ENCODE results near the gene SSU72. TPM values are rescaled to one million over a fixed set of nuclear protein-coding genes. Genes with fewer than 3 reads are reported as not detected.

Gene SSU72
- total RNA-seq = 135 and 137 TPM in 2 replicates

GRCh38 chr1:1574721-1575537 is at the start of gene SSU72:
Gene SSU72 (minus strand): TSS chr1:1574863. CDS start chr1:1574557, 306 bp downstream.
- H3K36me3 Mint-ChIP-seq (ENCODE audit: low read depth) = peaks cover 16% of the 10 kb centered on the region
- intact Hi-C loops (cut with micrococcal nuclease) = loop anchor here (1.0 to 2.0 kb wide), 4 partner anchors 39 to 104 kb away; partner anchors contain the start of genes ATAD3A, ATAD3B and CDK11B
- peak within 1 kb of the TSS; percentile 95 for H3K4me3 Mint-ChIP-seq
- peaks cover 20% of the 10 kb centered on the region for H3K4me1 Mint-ChIP-seq (ENCODE audit: low read depth)
- H3K27ac Mint-ChIP-seq = peak within 1 kb of the TSS; percentile 98
- peak; percentile 91 for DNase-seq (ENCODE audit: low spot score)
- H3K27me3 Mint-ChIP-seq (ENCODE audit: insufficient read depth) = peaks cover 3% of the 10 kb centered on the region
- H3K9me3 Mint-ChIP-seq = no peaks in the 10 kb centered on the region

DNA sequence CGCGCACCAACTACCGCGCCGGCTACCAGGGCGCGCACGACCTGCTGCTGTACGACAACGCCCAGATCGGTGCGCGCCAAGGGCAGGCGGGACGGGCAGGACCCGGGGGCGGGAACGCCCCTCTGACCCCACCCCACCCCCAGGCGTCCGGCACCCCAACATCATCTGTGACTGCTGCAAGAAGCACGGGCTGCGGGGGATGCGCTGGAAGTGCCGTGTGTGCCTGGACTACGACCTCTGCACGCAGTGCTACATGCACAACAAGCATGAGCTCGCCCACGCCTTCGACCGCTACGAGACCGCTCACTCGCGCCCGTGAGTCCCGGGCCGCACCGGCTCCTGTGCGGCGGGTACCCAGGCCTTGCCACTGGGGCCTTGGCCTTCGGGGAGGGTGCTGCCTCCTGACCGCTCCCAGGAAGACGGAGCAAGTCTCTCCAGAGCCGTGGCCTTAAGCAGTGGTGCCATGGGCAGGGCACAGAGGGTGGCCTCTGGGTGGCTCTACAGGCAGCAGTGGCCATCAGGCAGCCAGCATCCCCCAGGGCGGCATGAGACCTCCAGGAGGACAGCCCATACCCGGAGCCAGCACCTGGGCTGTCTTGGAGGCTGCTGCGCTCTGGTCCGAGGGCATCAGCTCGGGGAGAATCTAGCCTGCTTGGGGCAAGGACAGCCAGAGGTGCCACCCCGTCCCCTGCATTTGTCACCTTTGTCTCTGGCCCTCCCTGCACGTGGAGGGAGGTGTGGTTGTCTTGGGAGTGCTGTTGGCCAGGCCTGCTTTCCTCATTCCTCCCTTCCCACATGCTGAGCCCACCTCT is 49.2 kb upstream of the SSU72 start:
- Mint-ChIP-seq H3K36me3 (ENCODE audit: low read depth) (no peaks in the 10 kb centered on the region), H3K27me3 (ENCODE audit: insufficient read depth) (no peaks in the 10 kb centered on the region), H3K4me3 (no peak overlapping the region), H3K27ac (no peak overlapping the region), H3K9me3 (no peaks in the 10 kb centered on the region), H3K4me1 (ENCODE audit: low read depth) (no peaks in the 10 kb centered on the region)
- no peak for DNase-seq (ENCODE audit: low spot score)
- intact Hi-C loops (cut with micrococcal nuclease) = no loop called here

DNA sequence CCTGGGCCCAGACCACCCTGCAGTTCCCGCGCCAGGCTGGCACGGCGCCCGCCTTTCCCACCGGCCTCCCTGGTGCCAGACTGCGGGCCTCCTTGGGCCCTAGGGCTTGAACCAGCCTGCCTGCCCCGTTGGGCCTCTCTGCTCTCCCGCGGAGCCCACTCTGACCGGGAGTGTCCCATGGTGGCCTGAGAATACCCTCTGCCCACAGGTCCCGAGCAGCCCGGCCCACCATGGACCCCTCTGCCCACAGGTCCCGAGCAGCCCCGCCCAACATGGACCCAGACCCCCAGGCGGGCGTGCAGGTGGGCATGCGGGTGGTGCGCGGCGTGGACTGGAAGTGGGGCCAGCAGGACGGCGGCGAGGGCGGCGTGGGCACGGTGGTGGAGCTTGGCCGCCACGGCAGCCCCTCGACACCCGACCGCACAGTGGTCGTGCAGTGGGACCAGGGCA is 48.5 kb upstream of the SSU72 start:
- Mint-ChIP-seq H3K4me3 (no peak overlapping the region), H3K36me3 (ENCODE audit: low read depth) (no peaks in the 10 kb centered on the region), H3K4me1 (ENCODE audit: low read depth) (no peaks in the 10 kb centered on the region), H3K27ac (no peak overlapping the region), H3K9me3 (no peaks in the 10 kb centered on the region), H3K27me3 (ENCODE audit: insufficient read depth) (no peaks in the 10 kb centered on the region)
- no peak for DNase-seq (ENCODE audit: low spot score)
- intact Hi-C loops (cut with micrococcal nuclease) = no loop called here

- H3K4me3 Mint-ChIP-seq = no peak overlapping the region
- H3K27ac Mint-ChIP-seq = no peak overlapping the region
- intact Hi-C loops (cut with micrococcal nuclease) = no loop called here
- peaks cover 1% of the 10 kb centered on the region for H3K4me1 Mint-ChIP-seq (ENCODE audit: low read depth)
- H3K27me3 Mint-ChIP-seq (ENCODE audit: insufficient read depth) = no peaks in the 10 kb centered on the region
- no peaks in the 10 kb centered on the region for H3K9me3 Mint-ChIP-seq
- DNase-seq (ENCODE audit: low spot score) = no peak
- H3K36me3 Mint-ChIP-seq (ENCODE audit: low read depth) = no peaks in the 10 kb centered on the region
These were observed 48.1 kb upstream of the SSU72 start for GRCh38 chr1:1622788-1623094.

GRCh38 chr1:1622010-1622787 is 47.5 kb upstream of the SSU72 start:
- intact Hi-C loops (cut with micrococcal nuclease) = no loop called here
- no peak for DNase-seq (ENCODE audit: low spot score)
- Mint-ChIP-seq H3K27ac (no peak overlapping the region), H3K36me3 (ENCODE audit: low read depth) (peaks cover 3% of the 10 kb centered on the region), H3K4me3 (no peak overlapping the region), H3K27me3 (ENCODE audit: insufficient read depth) (no peaks in the 10 kb centered on the region), H3K9me3 (no peaks in the 10 kb centered on the region), H3K4me1 (ENCODE audit: low read depth) (peaks cover 7% of the 10 kb centered on the region)

GRCh38 chr1:1621173-1622009 is 46.7 kb upstream of the SSU72 start:
- Mint-ChIP-seq H3K36me3 (ENCODE audit: low read depth) (peaks cover 4% of the 10 kb centered on the region), H3K27ac (no peak overlapping the region), H3K9me3 (no peaks in the 10 kb centered on the region), H3K27me3 (ENCODE audit: insufficient read depth) (no peaks in the 10 kb centered on the region), H3K4me3 (no peak overlapping the region), H3K4me1 (ENCODE audit: low read depth) (peaks cover 8% of the 10 kb centered on the region)
- no peak for DNase-seq (ENCODE audit: low spot score)
- intact Hi-C loops (cut with micrococcal nuclease) = no loop called here

DNA sequence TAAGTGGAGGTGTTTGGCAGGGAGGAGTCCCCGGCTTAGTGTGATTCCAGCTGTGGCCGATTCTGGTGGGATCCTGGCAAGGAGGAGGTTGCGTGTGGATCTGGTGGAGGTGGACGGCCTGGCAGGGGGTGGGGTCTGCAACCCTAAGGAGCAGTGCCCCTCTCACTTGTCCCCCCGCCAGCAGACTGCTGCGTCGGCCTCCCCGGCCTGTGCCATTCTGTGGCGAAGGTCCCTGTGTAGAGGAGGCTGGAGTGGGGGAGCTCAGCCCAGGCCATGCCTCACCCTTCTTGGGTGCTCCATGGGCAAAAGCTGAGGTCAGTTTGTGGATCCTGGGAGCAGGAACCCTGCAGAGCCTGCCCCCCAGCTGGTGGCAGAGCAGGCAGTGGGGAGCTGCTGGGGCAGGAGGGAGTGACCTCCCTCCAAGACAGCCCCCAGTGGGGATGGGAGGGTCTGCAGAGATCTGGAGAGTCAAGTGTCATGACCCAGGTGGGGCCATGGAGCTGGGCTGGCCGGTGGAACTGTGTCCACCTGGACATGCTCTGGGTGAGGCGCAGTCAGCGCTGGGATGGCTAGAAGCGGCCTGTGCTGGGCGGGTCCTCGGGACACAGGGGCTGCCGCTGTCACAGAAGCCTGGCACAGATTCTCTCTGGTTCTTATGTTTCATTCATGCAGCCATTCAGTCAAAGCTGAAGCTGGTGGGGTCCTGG is 45.9 kb upstream of the SSU72 start:
- no peaks in the 10 kb centered on the region for H3K27me3 Mint-ChIP-seq (ENCODE audit: insufficient read depth)
- H3K4me3 Mint-ChIP-seq = no peak overlapping the region
- no peaks in the 10 kb centered on the region for H3K9me3 Mint-ChIP-seq
- H3K4me1 Mint-ChIP-seq (ENCODE audit: low read depth) = peaks cover 8% of the 10 kb centered on the region
- peaks cover 4% of the 10 kb centered on the region for H3K36me3 Mint-ChIP-seq (ENCODE audit: low read depth)
- no peak overlapping the region for H3K27ac Mint-ChIP-seq
- intact Hi-C loops (cut with micrococcal nuclease) = no loop called here
- DNase-seq (ENCODE audit: low spot score) = no peak

- H3K9me3 Mint-ChIP-seq = no peaks in the 10 kb centered on the region
- H3K36me3 Mint-ChIP-seq (ENCODE audit: low read depth) = peaks cover 4% of the 10 kb centered on the region
- intact Hi-C loops (cut with micrococcal nuclease) = loop anchor here (10.0 kb wide), 2 partner anchors 105 to 775 kb away; partner anchors contain the start of genes CDK11A, MORN1 and RER1
- H3K27me3 Mint-ChIP-seq (ENCODE audit: insufficient read depth) = no peaks in the 10 kb centered on the region
- H3K27ac Mint-ChIP-seq = no peak overlapping the region
- no peak for DNase-seq (ENCODE audit: low spot score)
- no peak overlapping the region for H3K4me3 Mint-ChIP-seq
- H3K4me1 Mint-ChIP-seq (ENCODE audit: low read depth) = peaks cover 9% of the 10 kb centered on the region
These were observed 45.3 kb upstream of the SSU72 start for GRCh38 chr1:1619917-1620361.

DNA sequence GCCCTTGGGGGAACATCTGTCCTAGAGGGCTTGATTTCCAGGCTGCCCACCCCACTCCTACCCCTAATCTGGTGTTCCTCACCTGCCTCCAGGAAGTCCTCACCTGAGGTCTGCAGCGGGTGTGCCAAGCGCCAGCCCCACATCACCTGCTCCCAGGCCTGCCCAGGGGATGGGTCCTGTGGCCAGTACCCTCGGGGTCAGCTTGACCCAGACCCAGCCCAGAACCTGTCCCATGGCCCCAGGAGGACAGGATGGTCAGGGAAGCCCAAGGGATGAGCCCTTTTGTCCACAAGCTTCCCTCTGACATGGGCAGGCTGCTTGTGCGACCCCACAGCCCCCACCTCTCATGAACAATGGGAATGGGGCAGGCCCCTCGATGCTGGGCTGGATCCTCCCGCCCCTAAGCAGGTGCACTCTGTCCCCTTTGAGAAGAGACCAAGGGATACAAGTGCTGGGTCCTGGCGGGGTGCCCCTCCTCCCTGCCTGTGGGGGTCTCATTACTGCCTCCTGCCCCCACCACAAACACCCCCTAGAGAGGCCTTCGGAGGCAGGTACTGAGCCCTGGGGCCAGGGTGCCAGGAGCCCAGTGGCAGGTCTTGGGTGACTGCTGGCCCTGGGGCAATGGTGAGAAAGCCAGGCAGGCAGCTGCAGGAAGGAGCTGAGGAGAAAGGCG is 43.9 kb upstream of the SSU72 start:
- no peak overlapping the region for H3K27ac Mint-ChIP-seq
- H3K36me3 Mint-ChIP-seq (ENCODE audit: low read depth) = peaks cover 4% of the 10 kb centered on the region
- H3K9me3 Mint-ChIP-seq = no peaks in the 10 kb centered on the region
- intact Hi-C loops (cut with micrococcal nuclease) = loop anchor here (10.0 kb wide), 2 partner anchors 106 to 776 kb away; partner anchors contain the start of genes CDK11A, MORN1 and RER1
- peaks cover 23% of the 10 kb centered on the region for H3K4me1 Mint-ChIP-seq (ENCODE audit: low read depth)
- no peak for DNase-seq (ENCODE audit: low spot score)
- H3K27me3 Mint-ChIP-seq (ENCODE audit: insufficient read depth) = no peaks in the 10 kb centered on the region
- H3K4me3 Mint-ChIP-seq = no peak overlapping the region

- Mint-ChIP-seq H3K36me3 (ENCODE audit: low read depth) (peaks cover 4% of the 10 kb centered on the region), H3K27ac (no peak overlapping the region), H3K4me3 (peak overlapping the region; percentile 85), H3K4me1 (ENCODE audit: low read depth) (peaks cover 25% of the 10 kb centered on the region), H3K9me3 (no peaks in the 10 kb centered on the region), H3K27me3 (ENCODE audit: insufficient read depth) (no peaks in the 10 kb centered on the region)
- DNase-seq (ENCODE audit: low spot score) = no peak
- intact Hi-C loops (cut with micrococcal nuclease) = loop anchor here (10.0 kb wide), 2 partner anchors 107 to 777 kb away; partner anchors contain the start of genes CDK11A, MORN1 and RER1
These were observed 43.3 kb upstream of the SSU72 start for GRCh38 chr1:1617925-1618324.

DNA sequence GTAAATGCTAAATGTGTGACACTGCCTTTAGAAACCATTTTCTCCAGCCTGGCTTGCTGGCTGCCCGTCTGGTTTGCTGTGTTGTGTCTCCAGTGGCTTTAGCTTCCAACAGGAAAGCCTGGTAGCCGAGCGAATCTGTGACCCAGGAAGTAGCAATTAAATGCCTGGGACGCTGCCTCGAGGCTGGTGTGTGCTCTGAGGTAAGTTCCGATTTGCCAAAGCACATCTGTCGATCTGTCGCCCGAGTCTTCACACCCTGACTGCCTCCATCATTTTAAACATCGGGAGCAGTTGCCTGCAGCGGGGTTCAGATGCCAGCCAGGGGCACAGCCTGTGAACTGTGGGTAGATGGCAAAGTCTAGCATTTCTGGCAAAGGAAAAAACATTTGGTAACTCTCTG is 42.9 kb upstream of the SSU72 start:
- H3K36me3 Mint-ChIP-seq (ENCODE audit: low read depth) = peaks cover 4% of the 10 kb centered on the region
- peaks cover 25% of the 10 kb centered on the region for H3K4me1 Mint-ChIP-seq (ENCODE audit: low read depth)
- H3K27ac Mint-ChIP-seq = peak overlapping the region; percentile 86
- intact Hi-C loops (cut with micrococcal nuclease) = loop anchor here (10.0 kb wide), 2 partner anchors 107 to 777 kb away; partner anchors contain the start of genes CDK11A, MORN1 and RER1
- no peak for DNase-seq (ENCODE audit: low spot score)
- peak overlapping the region; percentile 85 for H3K4me3 Mint-ChIP-seq
- no peaks in the 10 kb centered on the region for H3K27me3 Mint-ChIP-seq (ENCODE audit: insufficient read depth)
- no peaks in the 10 kb centered on the region for H3K9me3 Mint-ChIP-seq
